Spleen (tissue), 11 donors: Measurements from ENCODE around the gene ADAMTSL3. TPM values are rescaled to one million over a fixed set of nuclear protein-coding genes. Genes with fewer than 3 reads are reported as not detected.

ENCODE experiments used
- DNase-seq: peaks from one replicate; pipeline ENCODE4 v3.0.0-alpha.2; 2020
- H3K27ac ChIP-seq, 8 donors: fragments of 200-600 bp; sonication (generic) in 7 of 8; 1 replicate in 4 of 8; 2 replicates in 4 of 8; pipeline versions ENCODE4 v1.5.0 to v1.8.0; 2016 to 2021; ENCODE audit warnings: inconsistent platforms in 4 of 8, mild to moderate bottlenecking in 4 of 8, moderate library complexity in 1 of 8
- H3K27me3 ChIP-seq, 7 donors: fragments of 200-600 bp; sonication (generic) in 6 of 7; replicated peaks in 1 of 7; 1 replicate in 4 of 7; 2 replicates in 3 of 7; pipeline versions ENCODE4 v1.5.0 to v1.8.0; 2016 to 2021; ENCODE audit warnings: inconsistent platforms in 3 of 7, mild to moderate bottlenecking in 1 of 7
- H3K36me3 ChIP-seq, 6 donors: fragments of 200-600 bp; sonication (generic) in 5 of 6; 1 replicate in 4 of 6; 2 replicates in 2 of 6; pipeline versions ENCODE4 v1.5.0 to v1.8.0; 2016 to 2021; ENCODE audit warnings: inconsistent platforms in 2 of 6
- H3K4me1 ChIP-seq, 6 donors: fragments of 200-600 bp; sonication (generic) in 5 of 6; 1 replicate in 3 of 6; 2 replicates in 3 of 6; pipeline versions ENCODE4 v1.5.0 to v1.8.0; 2016 to 2021; ENCODE audit warnings: inconsistent platforms in 3 of 6
- H3K4me3 ChIP-seq, 8 donors: fragments of 200-600 bp; sonication (generic) in 7 of 8; 1 replicate in 4 of 8; 2 replicates in 4 of 8; pipeline versions ENCODE4 v1.5.0 to v1.8.0; 2016 to 2021; ENCODE audit warnings: inconsistent platforms in 4 of 8, mild to moderate bottlenecking in 4 of 8, moderate library complexity in 2 of 8
- H3K9me3 ChIP-seq, 8 donors: fragments of 200-600 bp; sonication (generic) in 7 of 8; 1 replicate in 4 of 8; 2 replicates in 4 of 8; pipeline versions ENCODE4 v1.5.0 to v1.8.0; 2016 to 2021; ENCODE audit warnings: inconsistent platforms in 4 of 8
- CTCF ChIP-seq, 11 experiments: fragments of 200-600 bp in 7 of 11; fragments of 450-650 bp in 4 of 11; sonication (generic) in 4 of 11; IDR thresholded peaks in 8 of 11; conservative IDR thresholded peaks in 3 of 11; 1 replicate in 7 of 11; 2 replicates in 4 of 11; pipeline versions ENCODE4 v1.4.0 to v1.8.0; 2016 to 2021; ENCODE audit warnings: antibody characterized with exemption in 11 of 11, inconsistent platforms in 4 of 11, mild to moderate bottlenecking in 1 of 11
- POLR2A ChIP-seq, 3 donors: fragments of 450-650 bp; IDR thresholded peaks; one replicate each; pipeline ENCODE4 v1.5.1; 2017; ENCODE audit warnings: antibody characterized with exemption in 3 of 3, mild to moderate bottlenecking in 1 of 3
- POLR2AphosphoS5 ChIP-seq, 3 donors: sonication (generic); formaldehyde crosslinking; IDR thresholded peaks; one replicate each; pipeline ENCODE4 v1.5.1; 2017; ENCODE audit warnings: antibody characterized with exemption in 3 of 3
- WGBS, 5 donors: extraction: QIAGEN DNeasy Blood & Tissue Kit in 3 of 5; methylation state at CpG; one replicate each; pipeline versions ENCODE4 v1.1.5 to v1.1.7; 2013 to 2018; 5-methylcytosine and 5-hydroxymethylcytosine counted together
- intact Hi-C: fragments of 100-400 bp; cut with DNase I; formaldehyde crosslinking; loops from one replicate; pipeline ENCODE4 v1.15.0; 2023; ENCODE audit warnings: low total_unique reads
- polyA plus RNA-seq, 3 donors: library from polyadenylated mRNA; stranded (reverse); fragments of 200-250 nt; gene quantifications; one replicate each; pipeline ENCODE4 v1.2.1, GENCODE V29; 2013
- total RNA-seq, 7 donors: library from RNA; depleted of rRNA in 3 of 7; stranded (reverse); fragments of >200 nt in 3 of 7; fragmentation: NEBNext Ultra II Directional in 4 of 7; extraction: Animal tissue kit (Norgen Biotek cat#: 25700) in 4 of 7; gene quantifications; one replicate each; pipeline versions ENCODE4 v1.1.0 to v1.2.1, GENCODE V29; 2016 to 2021
- donor health status: healthy with polysubstance abuse.
- donor health status: DM: no; HTN: no; CAD: no; lungs with moderate emphysema.
- donor health status: DM: no; HTN: no; CAD: no.
- donor health status: Bipolar disorder and iron deficiency.
- donor health status: healthy.
- donor health status: DM: no; HTN: no; CAD: no.
- donor health status: DM: yes; HTN: yes; CAD: no.

ADAMTSL3 gene
- total and polyA plus RNA-seq, 10 donors = 0.09 to 5.7 (median 2.9) TPM

GRCh38 chr15:83793069-83793468, 139.1 kb downstream of the ADAMTSL3 start:
- TF ChIP-seq CTCF (IDR thresholded peaks at IDR 0.05 in 8 of 11, conservative IDR thresholded peaks at IDR 0.05 in 3 of 11) (no peak), POLR2A (IDR thresholded peaks at IDR 0.05) (no peak), POLR2AphosphoS5 (IDR thresholded peaks at IDR 0.05) (no peak)
- Histone ChIP-seq H3K4me1 (no peaks in the 10 kb centered on the region), H3K9me3 (no peaks in the 10 kb centered on the region), H3K27ac (no peak overlapping the region), H3K36me3 (no peaks in the 10 kb centered on the region), H3K4me3 (no peak overlapping the region), H3K27me3 (peaks cover 0 to 23% (median 0%) of the 10 kb centered on the region in 7 donors)
- WGBS, 5 donors = 89 to 97% (median 92%) methylated on average over 5 of the region's 5 CpGs
- intact Hi-C loops = no loop called here
- DNase-seq = no peak

- DNase-seq = no peak
- H3K36me3 ChIP-seq = no peaks in the 10 kb centered on the region
- no peak overlapping the region for H3K27ac ChIP-seq
- no peaks in the 10 kb centered on the region for H3K9me3 ChIP-seq
- H3K4me1 ChIP-seq = no peaks in the 10 kb centered on the region
- H3K27me3 ChIP-seq = peaks cover 0 to 15% (median 0%) of the 10 kb centered on the region in 7 donors
- TF ChIP-seq POLR2AphosphoS5 (IDR thresholded peaks at IDR 0.05) (no peak), CTCF (IDR thresholded peaks at IDR 0.05 in 8 of 11, conservative IDR thresholded peaks at IDR 0.05 in 3 of 11) (no peak), POLR2A (IDR thresholded peaks at IDR 0.05) (no peak)
- WGBS, 5 donors = 89 to 97% (median 94%) methylated on average over 1 of the region's 1 CpG
- intact Hi-C loops = no loop called here
- H3K4me3 ChIP-seq = no peak overlapping the region
Observed at GRCh38 chr15:83794209-83794608, 140.3 kb downstream of the ADAMTSL3 start.

- DNase-seq = no peak
- TF ChIP-seq POLR2A (IDR thresholded peaks at IDR 0.05) (no peak), CTCF (IDR thresholded peaks at IDR 0.05 in 8 of 11, conservative IDR thresholded peaks at IDR 0.05 in 3 of 11) (no peak), POLR2AphosphoS5 (IDR thresholded peaks at IDR 0.05) (no peak)
- Histone ChIP-seq H3K36me3 (no peaks in the 10 kb centered on the region), H3K9me3 (peaks cover 0 to 29% (median 10%) of the 10 kb centered on the region in 8 donors), H3K27ac (no peak overlapping the region), H3K4me1 (no peaks in the 10 kb centered on the region), H3K27me3 (no peaks in the 10 kb centered on the region), H3K4me3 (no peak overlapping the region)
- intact Hi-C loops = no loop called here
- 74 to 88% (median 76%) methylated on average over 2 of the region's 2 CpGs for WGBS, 5 donors
Observed at GRCh38 chr15:83809345-83809744, 155.4 kb downstream of the ADAMTSL3 start.

GRCh38 chr15:83810110-83810509, 156.2 kb downstream of the ADAMTSL3 start:
- H3K27me3 ChIP-seq = no peaks in the 10 kb centered on the region
- 71 to 88% (median 86%) methylated on average over 3 of the region's 3 CpGs for WGBS, 5 donors

More at GRCh38 chr15:83810110-83810509, 156.2 kb downstream of the ADAMTSL3 start:
- no peak for DNase-seq
- intact Hi-C loops = no loop called here
- TF ChIP-seq POLR2AphosphoS5 (IDR thresholded peaks at IDR 0.05) (no peak), CTCF (IDR thresholded peaks at IDR 0.05 in 8 of 11, conservative IDR thresholded peaks at IDR 0.05 in 3 of 11) (no peak), POLR2A (IDR thresholded peaks at IDR 0.05) (no peak)
- peaks cover 0 to 29% (median 10%) of the 10 kb centered on the region in 8 donors for H3K9me3 ChIP-seq
- H3K4me1 ChIP-seq = no peaks in the 10 kb centered on the region
- no peaks in the 10 kb centered on the region for H3K36me3 ChIP-seq
- no peak overlapping the region for H3K4me3 ChIP-seq
- H3K27ac ChIP-seq = no peak overlapping the region
